SU-DHL-6 (cell line): ENCODE results near the gene TNFRSF19.

Experiments used
- H2AFZ ChIP-seq: fragments of 200-600 bp; sonication (generic); 2 replicates; pipeline ENCODE4 v1.6.1; 2014; ENCODE audit warnings: low read depth, mild to moderate bottlenecking, moderate library complexity, mixed read lengths, antibody characterized with exemption, low read length; ENCODE audit not compliant: severe bottlenecking
- H3F3A ChIP-seq: fragments of 200-600 bp; shearing (Covaris generic); 2 replicates; pipeline ENCODE4 v1.6.0; 2016; ENCODE audit warnings: antibody characterized with exemption, mild to moderate bottlenecking; ENCODE audit not compliant: insufficient read depth
- H3K27ac ChIP-seq: fragments of 200-600 bp; sonication (generic); 2 replicates; pipeline ENCODE4 v1.5.1; 2016; ENCODE audit warnings: low read depth, mild to moderate bottlenecking, low read length, moderate library complexity, mixed read lengths
- H3K27me3 ChIP-seq: fragments of 200-600 bp; sonication (generic), shearing (Covaris generic); 2 replicates; pipeline ENCODE4 v1.6.0; 2014; ENCODE audit warnings: mild to moderate bottlenecking, low read length
- H3K36me3 ChIP-seq: fragments of 200-600 bp; sonication (generic); 2 replicates; pipeline ENCODE4 v1.6.1; 2014; ENCODE audit warnings: mild to moderate bottlenecking, low read length, mixed read lengths
- H3K4me2 ChIP-seq: fragments of 300-600, 200-600 bp; shearing (Covaris generic), sonication (generic); 2 replicates; pipeline ENCODE4 v1.6.0; 2014; ENCODE audit warnings: low read length, low read depth, mild to moderate bottlenecking; ENCODE audit not compliant: poor library complexity, severe bottlenecking
- H3K4me3 ChIP-seq: fragments of 200-600 bp; sonication (generic); 2 replicates; pipeline ENCODE4 v1.5.1; 2014; ENCODE audit warnings: antibody characterized with exemption, low read length, mild to moderate bottlenecking, mixed read lengths; ENCODE audit not compliant: insufficient read depth, poor library complexity, severe bottlenecking
- H3K79me2 ChIP-seq: fragments of 200-600 bp; sonication (generic); 2 replicates; pipeline ENCODE4 v1.6.1; 2014; ENCODE audit warnings: mild to moderate bottlenecking, low read length, moderate library complexity; ENCODE audit not compliant: insufficient read depth
- H3K9ac ChIP-seq: fragments of 200-600 bp; sonication (generic); 2 replicates; pipeline ENCODE4 v1.7.0; 2014; ENCODE audit warnings: mild to moderate bottlenecking, low read length
- H3K9me2 ChIP-seq: fragments of 200-600 bp; sonication (generic); replicated peaks from 2 replicates; pipeline ENCODE4 v1.6.1; 2014; ENCODE audit warnings: low read length; ENCODE audit not compliant: insufficient read depth
- H3K9me3 ChIP-seq: fragments of 200-600 bp; sonication (generic); 2 replicates; pipeline ENCODE4 v1.6.1; 2014; ENCODE audit warnings: low read length, mixed read lengths; ENCODE audit not compliant: insufficient read depth
- H4K20me1 ChIP-seq: fragments of 200-600 bp; sonication (generic); 2 replicates; pipeline ENCODE4 v1.6.1; 2014; ENCODE audit warnings: low read depth, mild to moderate bottlenecking, antibody characterized with exemption, low read length, moderate library complexity, mixed read lengths
- EZH2phosphoT487 ChIP-seq: fragments of 200-600 bp; sonication (generic), shearing (Covaris generic); conservative IDR thresholded peaks from 2 replicates; pipeline ENCODE4 v1.6.1; 2018; ENCODE audit warnings: mild to moderate bottlenecking, antibody characterized with exemption, low read length, moderate library complexity, mixed read lengths
- TF ChIP-seq, protein P1 (sequence below): fragments of 200-600 bp; sonication (generic); IDR thresholded peaks from one replicate; pipeline ENCODE4 v1.5.1; 2017; ENCODE audit warnings: antibody characterized with exemption, mild to moderate bottlenecking, low read length, moderate library complexity; ENCODE audit not compliant: insufficient read depth, poor library complexity, severe bottlenecking

TNFRSF19 gene

GRCh38 chr13:23610966-23611491 is 40.8 kb downstream of the TNFRSF19 start:
- Histone ChIP-seq H2AFZ (no peak overlapping the region), H3K9ac (no peak overlapping the region), H3K9me3 (no peaks in the 10 kb centered on the region), H3K27me3 (no peaks in the 10 kb centered on the region), H3K4me3 (no peak overlapping the region), H3F3A (no peaks in the 10 kb centered on the region), H3K27ac (no peak overlapping the region), H3K4me2 (no peak overlapping the region), H3K9me2 (no peaks in the 10 kb centered on the region), H3K36me3 (no peaks in the 10 kb centered on the region), H3K79me2 (no peaks in the 10 kb centered on the region), H4K20me1 (no peaks in the 10 kb centered on the region)
- TF ChIP-seq, protein P1, sequence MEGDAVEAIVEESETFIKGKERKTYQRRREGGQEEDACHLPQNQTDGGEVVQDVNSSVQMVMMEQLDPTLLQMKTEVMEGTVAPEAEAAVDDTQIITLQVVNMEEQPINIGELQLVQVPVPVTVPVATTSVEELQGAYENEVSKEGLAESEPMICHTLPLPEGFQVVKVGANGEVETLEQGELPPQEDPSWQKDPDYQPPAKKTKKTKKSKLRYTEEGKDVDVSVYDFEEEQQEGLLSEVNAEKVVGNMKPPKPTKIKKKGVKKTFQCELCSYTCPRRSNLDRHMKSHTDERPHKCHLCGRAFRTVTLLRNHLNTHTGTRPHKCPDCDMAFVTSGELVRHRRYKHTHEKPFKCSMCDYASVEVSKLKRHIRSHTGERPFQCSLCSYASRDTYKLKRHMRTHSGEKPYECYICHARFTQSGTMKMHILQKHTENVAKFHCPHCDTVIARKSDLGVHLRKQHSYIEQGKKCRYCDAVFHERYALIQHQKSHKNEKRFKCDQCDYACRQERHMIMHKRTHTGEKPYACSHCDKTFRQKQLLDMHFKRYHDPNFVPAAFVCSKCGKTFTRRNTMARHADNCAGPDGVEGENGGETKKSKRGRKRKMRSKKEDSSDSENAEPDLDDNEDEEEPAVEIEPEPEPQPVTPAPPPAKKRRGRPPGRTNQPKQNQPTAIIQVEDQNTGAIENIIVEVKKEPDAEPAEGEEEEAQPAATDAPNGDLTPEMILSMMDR: no peak
- TF ChIP-seq EZH2phosphoT487: no peak

DNA sequence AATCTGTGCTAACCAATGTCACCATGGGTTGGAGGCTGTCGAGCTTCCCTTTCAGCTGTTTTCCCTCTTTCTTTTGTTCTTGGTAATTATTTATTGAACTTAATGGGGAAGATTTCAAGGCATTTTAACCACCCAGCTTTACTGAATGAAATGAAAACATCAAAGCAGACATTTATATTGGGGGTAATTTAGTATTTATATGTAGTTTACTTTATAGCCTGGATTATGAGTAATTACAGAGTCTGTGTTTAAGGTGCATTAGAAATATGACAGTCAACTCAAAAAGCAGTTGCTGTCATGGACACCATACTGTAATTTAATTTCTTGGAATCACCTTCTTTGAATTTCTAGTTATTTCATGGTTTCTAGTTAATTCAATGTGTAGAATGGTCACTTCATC is 42.0 kb downstream of the TNFRSF19 start:
- no peak overlapping the region for H2AFZ ChIP-seq
- H3K36me3 ChIP-seq: no peaks in the 10 kb centered on the region
- no peaks in the 10 kb centered on the region for H4K20me1 ChIP-seq
- H3K4me3 ChIP-seq: no peak overlapping the region
- H3K27ac ChIP-seq: no peak overlapping the region
- H3K9ac ChIP-seq: no peak overlapping the region
- H3K27me3 ChIP-seq: no peaks in the 10 kb centered on the region
- TF ChIP-seq, protein P1: no peak
- no peak for TF ChIP-seq EZH2phosphoT487
- no peaks in the 10 kb centered on the region for H3K9me3 ChIP-seq
- H3K79me2 ChIP-seq: no peaks in the 10 kb centered on the region
- no peaks in the 10 kb centered on the region for H3F3A ChIP-seq
- H3K9me2 ChIP-seq: no peaks in the 10 kb centered on the region
- H3K4me2 ChIP-seq: no peak overlapping the region

DNA sequence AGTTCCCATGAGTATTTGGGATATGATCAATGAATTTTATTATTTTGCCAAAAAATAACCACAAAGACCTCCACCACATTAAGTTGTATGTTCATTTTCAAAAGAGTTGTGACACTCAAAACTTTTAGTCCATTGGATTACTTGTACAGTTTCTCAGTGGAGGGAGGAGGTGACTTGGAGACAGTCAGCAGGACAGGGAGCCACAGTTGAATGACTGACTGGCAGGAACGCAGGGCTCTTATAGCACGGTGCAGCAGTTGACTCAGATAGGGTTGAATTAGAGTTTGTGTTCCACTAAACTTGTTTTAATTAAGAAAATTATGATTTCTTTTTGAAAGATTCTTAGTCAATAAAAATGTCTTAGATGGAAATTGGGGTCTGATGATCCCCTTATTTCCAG is 42.5 kb downstream of the TNFRSF19 start:
- Histone ChIP-seq H3K4me3 (no peak overlapping the region), H3K27ac (no peak overlapping the region), H3K27me3 (no peaks in the 10 kb centered on the region), H4K20me1 (no peaks in the 10 kb centered on the region), H2AFZ (no peak overlapping the region), H3K9me2 (no peaks in the 10 kb centered on the region), H3K9ac (no peak overlapping the region), H3K9me3 (no peaks in the 10 kb centered on the region), H3F3A (no peaks in the 10 kb centered on the region), H3K36me3 (no peaks in the 10 kb centered on the region), H3K4me2 (no peak overlapping the region), H3K79me2 (no peaks in the 10 kb centered on the region)
- TF ChIP-seq, protein P1: no peak
- TF ChIP-seq EZH2phosphoT487: no peak
